AG04450 (cell line): ENCODE results near the gene RIPK3. TPM values are rescaled to one million over a fixed set of nuclear protein-coding genes. Genes with fewer than 3 reads are reported as not detected.
A peak's percentile ranks its signal among the peaks of the same experiment; 100 is the strongest.
"Not testable (repeated sequence)": the region's sequence is repeated elsewhere in the genome, so short reads cannot be mapped to it uniquely, and the experiment has no call there.

Experiments used
- CTCF ChIA-PET: fragments of 300-600, 350-600 bp; formaldehyde crosslinking; extraction: SDS; loops from one replicate; lab custom pipeline; 2022; ENCODE audit warnings: antibody characterized with exemption, inconsistent platforms; lab: Charles Lee
- POLR2A ChIA-PET: fragments of 350-600 bp; formaldehyde crosslinking; extraction: SDS; loops from one replicate; lab custom pipeline; 2021; ENCODE audit warnings: antibody characterized with exemption, inconsistent platforms; lab: Yijun Ruan, JAX
- DNase-seq: peaks from one replicate; pipeline ENCODE4 v3.0.0-alpha.2; 2011; ENCODE audit warnings: low read depth, low spot score
- H3K27ac ChIP-seq: one replicate; pipeline ENCODE4 v1.5.1; 2012; ENCODE audit warnings: low read depth, low read length, control low read depth
- H3K27me3 ChIP-seq: one replicate; pipeline ENCODE4 v1.6.0; 2012; ENCODE audit warnings: low read length; ENCODE audit not compliant: control insufficient read depth, insufficient read depth
- H3K4me3 ChIP-seq: 2 replicates; pipeline ENCODE4 v1.5.1; 2011; ENCODE audit warnings: mild to moderate bottlenecking, low read depth, low read length, control low read depth
- H3K9me3 ChIP-seq: 2 replicates; pipeline ENCODE4 v1.5.1; 2012; ENCODE audit warnings: low read length; ENCODE audit not compliant: control insufficient read depth, insufficient read depth
- CTCF ChIP-seq: IDR thresholded peaks from 2 replicates; pipeline ENCODE4 v1.5.1; 2011; ENCODE audit warnings: low read depth, low read length, control low read depth, inconsistent platforms
- polyA minus RNA-seq: library from RNA; depleted of rRNA, polyadenylated mRNA; stranded (reverse); fragments of >200 nt; gene quantifications from 2 replicates; pipeline ENCODE4 v1.2.3, GENCODE V29; 2011; rRNA and poly(A)+ RNA removed
- polyA plus RNA-seq: library from polyadenylated mRNA; depleted of rRNA; stranded (reverse); fragments of >200 nt; gene quantifications from 2 replicates; pipeline ENCODE4 v1.2.3, GENCODE V29; 2011; rRNA removed

Gene RIPK3
- polyA plus RNA-seq (0.09 TPM in 1 of 2 replicates, not detected in the other), polyA minus RNA-seq (not detected in 2 replicates)

- Histone ChIP-seq H3K4me3 (no peak within 1 kb of the TSS), H3K9me3 (no peaks in the 10 kb centered on the region; the same call in 1 of the 2 replicates), H3K27ac (no peak within 1 kb of the TSS), H3K27me3 (peaks cover 74% of the 10 kb centered on the region)
- POLR2A ChIA-PET = no interaction called here
- CTCF ChIA-PET = interaction anchor here (1.1 to 21.9 kb wide), 4 partner anchors 12 to 94 kb away, joined by 3 to 712 read pairs (median 8); partner anchors contain the start of genes CBLN3, CIDEB and KHNYN
- TF ChIP-seq CTCF = no peak
- DNase-seq = no peak
Measured at GRCh38 chr14:24339284-24340151, at the start of gene RIPK3. Gene RIPK3 (minus strand): TSS chr14:24339991. CDS start chr14:24339826, 165 bp downstream.

- Histone ChIP-seq H3K27ac (peak overlapping the region; percentile 21), H3K9me3 (no peaks in the 10 kb centered on the region), H3K27me3 (peaks cover 5% of the 10 kb centered on the region), H3K4me3 (no peak overlapping the region)
- DNase-seq = no peak
- ChIA-PET POLR2A (interaction anchor here (1.0 to 2.5 kb wide), 3 partner anchors 11 to 41 kb away, joined by 3 to 13 read pairs (median 10); no protein-coding TSS in a partner anchor), CTCF (interaction anchor here (0.6 to 2.3 kb wide), 5 partner anchors 42 to 92 kb away, joined by 4 to 14 read pairs (median 5); no protein-coding TSS in a partner anchor)
- no peak for TF ChIP-seq CTCF
Measured at GRCh38 chr14:24389226-24389848, 49.5 kb upstream of the RIPK3 start.

GRCh38 chr14:24388474-24389179 lies 48.8 kb upstream of the RIPK3 start:
- Histone ChIP-seq H3K9me3 (no peaks in the 10 kb centered on the region), H3K4me3 (no peak overlapping the region), H3K27me3 (peaks cover 9% of the 10 kb centered on the region), H3K27ac (peak overlapping the region; percentile 21)
- CTCF ChIA-PET = interaction anchor here (1.0 to 2.6 kb wide), 5 partner anchors 28 to 91 kb away, joined by 3 to 14 read pairs (median 5); no protein-coding TSS in a partner anchor
- DNase-seq = no peak
- POLR2A ChIA-PET = interaction anchor here (1.0 to 2.5 kb wide), 3 partner anchors 10 to 42 kb away, joined by 3 to 13 read pairs (median 10); no protein-coding TSS in a partner anchor
- TF ChIP-seq CTCF = no peak

GRCh38 chr14:24387579-24387978 lies 47.8 kb upstream of the RIPK3 start:
- H3K27me3 ChIP-seq, H3K9me3 ChIP-seq, DNase-seq, H3K27ac ChIP-seq, H3K4me3 ChIP-seq: not testable (repeated sequence)
- CTCF ChIA-PET = interaction anchor here (1.0 to 2.6 kb wide), 2 partner anchors 27 to 44 kb away, joined by 3 to 14 read pairs; no protein-coding TSS in a partner anchor
- POLR2A ChIA-PET = interaction anchor here (2.5 kb wide), 1 partner anchor 9 kb away, joined by 13 read pairs; no protein-coding TSS in a partner anchor

GRCh38 chr14:24387009-24387345 lies 47.2 kb upstream of the RIPK3 start:
- ChIA-PET CTCF (interaction anchor here (1.0 to 2.6 kb wide), 4 partner anchors 22 to 54 kb away, joined by 3 to 14 read pairs (median 3); no protein-coding TSS in a partner anchor), POLR2A (no interaction called here)

More at GRCh38 chr14:24387009-24387345, 47.2 kb upstream of the RIPK3 start:
- no peak for TF ChIP-seq CTCF
- Histone ChIP-seq H3K9me3 (no peaks in the 10 kb centered on the region), H3K27ac (no peak overlapping the region), H3K27me3 (peaks cover 9% of the 10 kb centered on the region), H3K4me3 (no peak overlapping the region)
- no peak for DNase-seq
